Upper lobe of right lung (tissue), 1 donor: ENCODE measurements around the gene UCKL1. TPM values are rescaled to one million over a fixed set of nuclear protein-coding genes. Genes with fewer than 3 reads are reported as not detected.
A peak's percentile ranks its signal among the peaks of the same experiment; 100 is the strongest.
"Not testable (repeated sequence)": the region's sequence is repeated elsewhere in the genome, so short reads cannot be mapped to it uniquely, and the experiment has no call there.

ENCODE experiments used
- ATAC-seq: fragments of 200-7000 bp; cut with Tn5 transposase; one replicate; pipeline ENCODE4 v1.9.1; 2020; ENCODE audit warnings: mild to moderate bottlenecking, moderate library complexity
- DNase-seq: peaks from one replicate; pipeline ENCODE4 v3.0.0-alpha.2; 2020
- H3K27ac ChIP-seq: fragments of 200-600 bp; one replicate; pipeline ENCODE4 v1.8.0; 2022
- H3K27me3 ChIP-seq: fragments of 200-600 bp; one replicate; pipeline ENCODE4 v1.8.0; 2022; ENCODE audit warnings: mild to moderate bottlenecking
- H3K36me3 ChIP-seq: fragments of 200-600 bp; one replicate; pipeline ENCODE4 v1.8.0; 2022
- H3K4me1 ChIP-seq: fragments of 200-600 bp; one replicate; pipeline ENCODE4 v1.8.0; 2022
- H3K4me3 ChIP-seq: fragments of 200-600 bp; one replicate; pipeline ENCODE4 v1.8.0; 2022; ENCODE audit warnings: mild to moderate bottlenecking
- H3K9me3 ChIP-seq: fragments of 200-600 bp; one replicate; pipeline ENCODE4 v1.8.0; 2022
- intact Hi-C: fragments of 100-400 bp; cut with DNase I; formaldehyde crosslinking; loops from one replicate; pipeline ENCODE4 v1.11.0; 2022
- total RNA-seq: library from RNA; stranded (reverse); fragmentation: NEBNext Ultra II Directional; extraction: Animal tissue kit (Norgen Biotek cat#: 25700); gene quantifications from one replicate; pipeline ENCODE4 v1.2.1, GENCODE V29; 2021
- TF ChIP-seq, protein P1 (sequence below): fragments of 200-600 bp; IDR thresholded peaks from one replicate; pipeline ENCODE4 v1.8.0; 2022; ENCODE audit warnings: antibody characterized with exemption
- donor health status: DM: no; HTN: yes; CAD: no; lungs with severe emphysema.

The UCKL1 gene
- total RNA-seq, 1 donor from 2014 or later, result 38.9 TPM

- Histone ChIP-seq H3K27ac (no peak overlapping the region), H3K9me3 (no peaks in the 10 kb centered on the region), H3K4me1 (peaks cover 29% of the 10 kb centered on the region), H3K27me3 (no peaks in the 10 kb centered on the region), H3K4me3 (peak overlapping the region; percentile 43), H3K36me3 (no peaks in the 10 kb centered on the region)
- TF ChIP-seq, protein P1, sequence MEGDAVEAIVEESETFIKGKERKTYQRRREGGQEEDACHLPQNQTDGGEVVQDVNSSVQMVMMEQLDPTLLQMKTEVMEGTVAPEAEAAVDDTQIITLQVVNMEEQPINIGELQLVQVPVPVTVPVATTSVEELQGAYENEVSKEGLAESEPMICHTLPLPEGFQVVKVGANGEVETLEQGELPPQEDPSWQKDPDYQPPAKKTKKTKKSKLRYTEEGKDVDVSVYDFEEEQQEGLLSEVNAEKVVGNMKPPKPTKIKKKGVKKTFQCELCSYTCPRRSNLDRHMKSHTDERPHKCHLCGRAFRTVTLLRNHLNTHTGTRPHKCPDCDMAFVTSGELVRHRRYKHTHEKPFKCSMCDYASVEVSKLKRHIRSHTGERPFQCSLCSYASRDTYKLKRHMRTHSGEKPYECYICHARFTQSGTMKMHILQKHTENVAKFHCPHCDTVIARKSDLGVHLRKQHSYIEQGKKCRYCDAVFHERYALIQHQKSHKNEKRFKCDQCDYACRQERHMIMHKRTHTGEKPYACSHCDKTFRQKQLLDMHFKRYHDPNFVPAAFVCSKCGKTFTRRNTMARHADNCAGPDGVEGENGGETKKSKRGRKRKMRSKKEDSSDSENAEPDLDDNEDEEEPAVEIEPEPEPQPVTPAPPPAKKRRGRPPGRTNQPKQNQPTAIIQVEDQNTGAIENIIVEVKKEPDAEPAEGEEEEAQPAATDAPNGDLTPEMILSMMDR, result peak; percentile 99
- DNase-seq, result peak; percentile 95
- peak; percentile 90 for ATAC-seq
- intact Hi-C loops, result loop anchor here (5.0 kb wide), 1 partner anchor 437 kb away; the partner anchor contains the start of gene PTK6
Measured at GRCh38 chr20:63973636-63974401, 17.6 kb upstream of the UCKL1 start.

- Histone ChIP-seq H3K4me3 (no peak overlapping the region), H3K27me3 (no peaks in the 10 kb centered on the region), H3K4me1 (peaks cover 26% of the 10 kb centered on the region), H3K36me3 (no peaks in the 10 kb centered on the region), H3K27ac (no peak overlapping the region), H3K9me3 (no peaks in the 10 kb centered on the region)
- TF ChIP-seq, protein P1, result no peak
- intact Hi-C loops, result loop anchor here (5.0 kb wide), 1 partner anchor 436 kb away; the partner anchor contains the start of gene PTK6
- ATAC-seq (no peak), DNase-seq (no peak)
Measured at GRCh38 chr20:63973160-63973479, 16.9 kb upstream of the UCKL1 start.

DNA sequence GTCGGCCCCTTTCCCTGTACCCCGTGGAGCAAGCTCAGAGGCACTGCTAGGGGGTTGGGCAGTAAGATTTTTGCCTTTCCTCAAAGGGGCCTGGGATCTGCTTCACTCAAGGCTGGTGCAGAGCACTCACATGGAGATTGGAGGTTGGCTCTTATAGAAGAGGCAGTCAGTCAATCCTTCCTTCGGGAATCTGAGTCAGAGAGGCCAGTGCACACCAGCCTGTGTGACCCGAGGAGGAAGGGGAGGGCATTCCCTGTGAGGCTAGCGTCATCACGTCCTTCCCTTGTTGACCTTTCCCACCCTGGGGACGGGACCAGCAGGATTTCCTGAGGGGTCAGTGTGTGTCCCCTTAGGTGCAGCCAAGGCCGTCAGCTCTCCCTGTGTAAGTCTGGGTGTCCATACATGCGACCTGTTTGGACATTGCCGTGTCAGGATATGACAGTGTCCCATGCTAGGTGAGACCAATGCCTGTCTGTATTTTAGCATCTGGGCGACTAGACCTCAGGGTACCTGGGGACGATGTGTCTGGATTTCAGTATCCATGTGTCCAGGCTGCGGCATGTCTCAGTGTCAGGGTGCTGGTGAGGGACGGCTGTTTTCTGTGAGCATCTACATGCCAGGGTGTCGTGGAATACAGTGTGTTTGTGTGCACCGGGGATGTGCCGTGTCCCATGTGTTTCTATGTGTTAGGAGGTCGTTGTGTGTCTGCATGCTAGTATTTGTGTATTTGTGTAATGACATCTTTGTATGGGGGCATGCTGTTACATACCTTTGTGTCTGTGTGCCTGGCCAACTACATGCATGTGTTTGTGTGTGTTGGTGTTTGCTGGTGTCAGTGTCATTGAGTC lies 16.3 kb upstream of the UCKL1 start:
- Histone ChIP-seq H3K4me1 (peaks cover 26% of the 10 kb centered on the region), H3K27me3 (no peaks in the 10 kb centered on the region), H3K27ac (no peak overlapping the region), H3K9me3 (no peaks in the 10 kb centered on the region), H3K36me3 (peaks cover 4% of the 10 kb centered on the region), H3K4me3 (no peak overlapping the region)
- TF ChIP-seq, protein P1, result no peak
- ATAC-seq (no peak), DNase-seq (no peak)
- intact Hi-C loops, result loop anchor here (5.0 kb wide), 1 partner anchor 435 kb away; the partner anchor contains the start of gene PTK6

DNA sequence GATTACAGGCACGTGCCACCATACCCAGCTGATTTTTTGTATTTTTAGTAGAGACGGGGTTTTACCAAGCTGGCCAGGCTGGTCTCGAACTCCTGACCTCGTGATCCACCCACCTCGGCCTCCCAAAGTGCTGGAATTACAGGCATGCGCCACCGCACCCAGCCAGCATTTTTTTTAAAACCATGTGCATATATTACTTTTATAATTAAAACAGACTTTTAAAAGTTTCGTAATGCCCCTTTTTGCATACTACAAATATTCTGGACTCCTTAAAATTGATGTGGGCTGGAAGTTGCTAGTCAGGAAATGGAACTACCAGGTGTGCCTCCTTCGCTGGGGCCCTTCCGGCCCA lies 15.7 kb upstream of the UCKL1 start:
- not testable (repeated sequence) for ATAC-seq, H3K36me3 ChIP-seq, H3K9me3 ChIP-seq, H3K27ac ChIP-seq, H3K4me3 ChIP-seq, DNase-seq, H3K27me3 ChIP-seq
- intact Hi-C loops, result loop anchor here (5.0 kb wide), 1 partner anchor 435 kb away; the partner anchor contains the start of gene PTK6
- peaks cover 26% of the 10 kb centered on the region for H3K4me1 ChIP-seq

DNA sequence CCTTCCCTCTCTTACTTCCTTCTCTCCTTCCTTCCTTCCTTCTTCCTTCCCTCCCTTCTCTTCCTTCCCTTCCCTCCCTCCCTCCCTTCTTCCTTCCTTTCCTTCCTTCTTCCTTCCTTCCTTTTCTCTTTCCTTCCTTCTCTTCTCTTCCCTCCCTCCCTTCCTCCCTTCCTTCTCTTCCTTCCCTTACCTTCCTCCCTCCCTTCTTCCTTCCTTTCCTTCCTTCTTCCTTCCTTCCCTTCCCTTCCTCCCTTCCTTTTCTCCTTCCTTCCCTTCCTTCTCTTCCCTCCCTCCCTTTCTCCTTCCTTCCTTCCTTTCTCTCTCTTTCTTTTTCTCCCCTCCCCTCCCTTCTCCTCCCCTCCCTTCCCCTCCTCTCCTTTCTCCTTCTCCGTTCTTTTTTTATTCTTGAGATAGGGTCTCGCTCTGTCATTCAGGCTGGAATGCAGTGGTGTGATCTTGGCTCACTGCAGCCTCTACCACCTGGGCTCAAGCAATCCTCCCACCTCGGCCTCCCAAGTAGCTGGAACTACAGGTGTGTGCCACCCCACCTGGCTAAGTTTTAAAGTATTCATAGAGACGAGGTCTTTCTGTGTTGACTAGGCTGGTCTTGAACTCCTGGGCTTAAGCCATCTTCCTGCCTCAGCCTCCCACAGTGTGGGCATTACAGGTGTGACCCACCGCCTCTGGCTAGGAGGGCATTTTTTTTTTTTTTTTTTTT lies 14.7 kb upstream of the UCKL1 start:
- no peak for ATAC-seq
- no peaks in the 10 kb centered on the region for H3K27me3 ChIP-seq
- TF ChIP-seq, protein P1, result no peak
- H3K36me3 ChIP-seq, result peaks cover 19% of the 10 kb centered on the region
- peaks cover 26% of the 10 kb centered on the region for H3K4me1 ChIP-seq
- H3K4me3 ChIP-seq, result no peak overlapping the region
- intact Hi-C loops, result loop anchor here (5.0 kb wide), 1 partner anchor 434 kb away; the partner anchor contains the start of gene PTK6
- no peak for DNase-seq
- peak overlapping the region; percentile 17 for H3K27ac ChIP-seq
- no peaks in the 10 kb centered on the region for H3K9me3 ChIP-seq
